ENCODE measurements around the gene FGF1.

Gene FGF1

DNA sequence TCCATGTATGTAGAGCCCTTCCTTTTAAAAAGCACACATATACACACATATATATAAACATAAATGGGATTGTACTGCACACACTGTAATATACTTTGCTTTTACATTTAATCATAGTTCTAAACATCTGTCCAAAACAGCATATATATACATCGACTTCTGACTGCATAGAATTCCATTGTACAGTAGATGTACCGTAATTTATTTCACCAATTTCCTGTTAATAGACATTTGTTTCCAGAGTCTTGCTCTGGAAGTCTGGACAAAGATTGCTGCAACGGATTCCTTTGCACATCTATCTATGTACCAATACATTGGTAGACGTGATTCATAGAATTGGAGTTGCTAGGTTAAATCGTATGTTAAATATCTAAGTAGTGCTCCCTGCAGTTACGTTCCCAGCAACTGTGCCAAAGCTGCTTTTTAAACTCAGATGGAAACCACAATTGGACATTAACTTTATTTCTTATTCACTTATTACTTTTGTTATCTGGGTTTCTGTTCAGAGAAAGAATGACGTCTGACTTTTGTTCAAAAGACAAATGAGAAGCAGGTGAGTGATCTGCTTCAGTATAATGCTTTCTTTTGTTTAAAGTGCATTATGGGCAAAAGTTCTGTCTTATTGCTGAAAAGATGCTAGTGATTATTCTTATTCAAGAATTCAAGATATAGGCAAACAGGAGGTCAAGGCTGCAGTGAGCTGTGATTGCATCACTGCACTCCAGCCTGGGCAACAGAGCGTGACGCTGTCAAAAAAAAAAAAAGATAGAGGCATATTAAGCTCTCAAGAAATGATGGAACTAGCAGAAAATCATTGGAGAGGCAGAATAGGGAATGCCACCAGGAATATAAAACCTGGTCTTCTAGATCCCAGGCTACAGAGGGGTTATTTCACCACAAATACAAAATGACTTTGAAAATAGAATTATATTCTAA is 138.2 kb downstream of the FGF1 start:
- in situ Hi-C loops (cut with MboI; ENCODE audit: low sequenced_read_pairs, unreplicated experiment), result no loop called here
- no peak for DNase-seq (ENCODE audit: low spot score)
- TF ChIP-seq, protein P1, sequence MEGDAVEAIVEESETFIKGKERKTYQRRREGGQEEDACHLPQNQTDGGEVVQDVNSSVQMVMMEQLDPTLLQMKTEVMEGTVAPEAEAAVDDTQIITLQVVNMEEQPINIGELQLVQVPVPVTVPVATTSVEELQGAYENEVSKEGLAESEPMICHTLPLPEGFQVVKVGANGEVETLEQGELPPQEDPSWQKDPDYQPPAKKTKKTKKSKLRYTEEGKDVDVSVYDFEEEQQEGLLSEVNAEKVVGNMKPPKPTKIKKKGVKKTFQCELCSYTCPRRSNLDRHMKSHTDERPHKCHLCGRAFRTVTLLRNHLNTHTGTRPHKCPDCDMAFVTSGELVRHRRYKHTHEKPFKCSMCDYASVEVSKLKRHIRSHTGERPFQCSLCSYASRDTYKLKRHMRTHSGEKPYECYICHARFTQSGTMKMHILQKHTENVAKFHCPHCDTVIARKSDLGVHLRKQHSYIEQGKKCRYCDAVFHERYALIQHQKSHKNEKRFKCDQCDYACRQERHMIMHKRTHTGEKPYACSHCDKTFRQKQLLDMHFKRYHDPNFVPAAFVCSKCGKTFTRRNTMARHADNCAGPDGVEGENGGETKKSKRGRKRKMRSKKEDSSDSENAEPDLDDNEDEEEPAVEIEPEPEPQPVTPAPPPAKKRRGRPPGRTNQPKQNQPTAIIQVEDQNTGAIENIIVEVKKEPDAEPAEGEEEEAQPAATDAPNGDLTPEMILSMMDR (IDR thresholded peaks at IDR 0.05; ENCODE audit: borderline replicate concordance, control extremely low read depth, extremely low read depth, insufficient read depth, missing control alignments), result no peak

DNA sequence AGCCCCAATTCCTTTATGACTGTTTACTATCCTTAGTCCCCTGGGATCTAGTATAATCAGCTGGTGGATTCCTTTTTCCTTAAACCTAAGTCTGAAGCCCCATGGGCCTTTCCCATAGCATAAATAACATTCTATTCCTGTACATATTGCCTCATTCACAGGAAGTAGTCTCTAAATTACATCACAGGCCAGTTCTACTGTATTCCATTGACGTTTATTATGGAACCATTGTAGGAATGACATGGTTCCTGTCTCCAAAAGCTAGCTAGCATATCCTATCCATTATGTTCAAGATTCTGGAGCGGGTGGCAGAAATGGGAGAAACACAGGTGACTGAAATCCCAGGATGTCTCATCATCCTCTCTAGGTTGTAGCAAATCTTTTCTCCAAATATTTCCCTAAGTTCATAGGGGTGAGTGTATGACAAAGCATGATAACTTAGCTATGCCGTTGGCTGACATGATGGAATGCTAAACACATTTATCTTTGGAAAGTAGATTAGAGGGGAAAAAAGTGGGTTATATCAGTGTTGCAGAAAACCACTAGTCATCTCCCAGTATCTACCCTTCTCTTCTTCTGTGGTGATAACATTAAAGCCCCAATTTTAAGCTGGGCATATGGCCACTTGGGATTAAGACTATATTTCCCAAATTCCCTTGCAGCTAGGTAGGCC is 140.1 kb downstream of the FGF1 start:
- TF ChIP-seq, protein P1 (IDR thresholded peaks at IDR 0.05; ENCODE audit: borderline replicate concordance, control extremely low read depth, extremely low read depth, insufficient read depth, missing control alignments), result no peak
- in situ Hi-C loops (cut with MboI; ENCODE audit: low sequenced_read_pairs, unreplicated experiment), result no loop called here
- DNase-seq (ENCODE audit: low spot score), result no peak

DNA sequence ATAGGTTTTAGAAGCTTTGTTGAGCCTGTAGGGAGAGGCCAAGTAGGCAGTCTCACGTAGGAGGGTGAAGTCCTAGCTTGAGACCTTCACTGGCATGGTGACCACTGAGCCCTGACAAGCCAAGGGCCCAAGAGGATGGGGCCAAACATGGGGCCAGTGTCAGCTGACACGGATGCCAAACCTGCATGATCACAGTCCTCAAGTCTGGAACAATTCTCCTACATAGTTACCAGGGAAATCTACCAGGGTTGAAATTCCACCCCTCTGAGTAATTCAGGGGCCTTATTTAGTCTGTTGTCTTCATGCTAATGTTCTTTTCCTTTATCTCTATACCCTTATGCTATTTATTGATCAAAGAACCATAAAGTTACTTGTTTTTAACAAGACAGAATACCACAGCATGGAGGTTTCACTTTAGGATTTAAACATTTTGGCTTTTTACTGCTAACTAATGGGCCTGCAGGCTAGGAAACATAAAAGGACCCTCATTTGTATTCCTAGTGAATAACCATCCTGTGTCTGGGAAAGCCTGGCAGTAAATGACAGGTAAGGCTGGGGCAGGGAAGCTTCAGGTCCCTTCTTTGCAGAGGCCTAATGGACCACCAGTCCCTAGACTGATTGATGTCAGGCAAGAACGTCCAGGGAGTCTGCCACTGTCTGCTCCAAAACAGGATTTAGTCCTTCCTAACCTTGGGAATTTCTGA is 140.8 kb downstream of the FGF1 start:
- in situ Hi-C loops (cut with MboI; ENCODE audit: low sequenced_read_pairs, unreplicated experiment), result no loop called here
- no peak for DNase-seq (ENCODE audit: low spot score)
- TF ChIP-seq, protein P1 (IDR thresholded peaks at IDR 0.05; ENCODE audit: borderline replicate concordance, control extremely low read depth, extremely low read depth, insufficient read depth, missing control alignments), result no peak

DNA sequence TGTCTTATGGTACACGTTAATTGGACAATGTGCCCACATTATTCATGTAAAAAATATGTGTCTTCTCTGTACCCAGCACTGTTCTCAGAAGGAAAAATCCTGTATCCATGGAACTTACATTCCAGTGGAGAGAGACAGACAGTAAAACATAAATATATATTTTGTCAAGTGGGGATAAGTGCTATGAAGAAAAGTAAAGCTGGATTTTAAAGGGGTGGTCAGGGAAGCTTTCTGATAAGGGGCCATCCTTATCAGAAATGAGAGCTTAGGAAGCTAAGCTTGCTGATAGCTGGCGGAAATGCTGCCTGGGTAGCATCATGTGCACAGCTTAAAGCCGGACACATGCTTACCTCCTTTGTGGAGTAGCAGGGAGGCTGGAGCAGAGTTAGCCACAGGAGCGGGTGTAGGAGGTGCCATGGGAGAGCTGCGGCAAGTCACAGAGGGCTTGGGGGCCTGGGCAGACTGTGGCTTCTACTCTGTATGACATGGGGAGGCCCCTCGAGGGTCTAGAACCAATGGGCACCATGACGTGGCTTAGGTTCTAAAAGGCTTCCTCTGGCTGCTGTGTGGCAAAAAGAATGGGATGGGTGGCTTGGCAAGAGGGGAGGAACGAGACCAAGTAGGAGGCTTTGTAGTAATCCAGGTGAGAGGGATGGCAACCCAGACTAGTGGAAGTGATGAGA is 141.7 kb downstream of the FGF1 start:
- no peak for DNase-seq (ENCODE audit: low spot score)
- in situ Hi-C loops (cut with MboI; ENCODE audit: low sequenced_read_pairs, unreplicated experiment), result no loop called here

DNA sequence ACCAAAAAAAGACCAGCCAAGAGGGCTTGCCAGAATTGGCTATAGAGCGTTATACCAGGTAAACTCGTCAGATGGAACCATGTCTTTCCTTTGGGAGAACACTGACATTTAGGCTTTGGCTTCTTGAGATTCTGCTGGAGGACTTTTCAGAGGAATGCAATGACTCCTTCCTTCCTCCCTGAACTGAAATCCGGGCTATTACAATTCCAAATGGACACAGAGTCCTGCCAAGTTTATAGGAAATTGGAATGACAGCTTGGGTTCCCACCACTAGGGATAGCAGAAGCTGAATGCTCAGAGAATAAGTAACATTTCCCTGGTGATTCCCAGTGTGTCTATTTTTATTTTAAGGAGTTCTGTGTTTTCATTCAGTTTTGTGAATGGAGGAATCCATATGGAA is 143.0 kb downstream of the FGF1 start:
- TF ChIP-seq, protein P1 (IDR thresholded peaks at IDR 0.05; ENCODE audit: borderline replicate concordance, control extremely low read depth, extremely low read depth, insufficient read depth, missing control alignments), result no peak
- in situ Hi-C loops (cut with MboI; ENCODE audit: low sequenced_read_pairs, unreplicated experiment), result no loop called here
- no peak for DNase-seq (ENCODE audit: low spot score)

More for the DNA sequence above, 141.7 kb downstream of the FGF1 start:
- TF ChIP-seq, protein P1 (IDR thresholded peaks at IDR 0.05; ENCODE audit: borderline replicate concordance, control extremely low read depth, extremely low read depth, insufficient read depth, missing control alignments), result no peak

Data from GM13976 (cell line).